Naive B cell (primary cell): Measurements from ENCODE around the gene XAGE3. TPM values are rescaled to one million over a fixed set of nuclear protein-coding genes. Genes with fewer than 3 reads are reported as not detected.
"Not testable (repeated sequence)": the region's sequence is repeated elsewhere in the genome, so short reads cannot be mapped to it uniquely, and the experiment has no call there.

Experiments
- ATAC-seq, 2 donors: fragments of 150-1000 bp; cut with Tn5 transposase; 2 replicates each; pipeline ENCODE4 v1.10.0; 2021; ENCODE audit warnings: low read depth in 2 of 2, mild to moderate bottlenecking in 2 of 2, moderate library complexity in 2 of 2
- DNase-seq: peaks from one replicate; pipeline ENCODE4 v3.0.0; 2022
- H3K27ac Mint-ChIP-seq, 6 donors: one replicate each; pipeline ENCODE4 v1.8.0; 2020 to 2022; ENCODE audit warnings: mild to moderate bottlenecking in 6 of 6, mixed read lengths in 6 of 6, moderate library complexity in 5 of 6, inconsistent platforms in 2 of 6
- H3K27me3 Mint-ChIP-seq, 3 donors: one replicate each; pipeline ENCODE4 v1.8.0; 2021 to 2022; ENCODE audit warnings: mixed read lengths in 3 of 3, mild to moderate bottlenecking in 1 of 3
- H3K36me3 Mint-ChIP-seq, 2 donors: one replicate each; pipeline ENCODE4 v1.8.0; 2020 to 2022; ENCODE audit warnings: mixed read lengths in 2 of 2, inconsistent platforms in 1 of 2, mild to moderate bottlenecking in 1 of 2
- H3K4me1 Mint-ChIP-seq, 3 donors: one replicate each; pipeline ENCODE4 v1.8.0; 2020 to 2022; ENCODE audit warnings: mixed read lengths in 3 of 3, inconsistent platforms in 1 of 3, mild to moderate bottlenecking in 1 of 3, moderate library complexity in 1 of 3
- H3K4me3 Mint-ChIP-seq, 8 donors: one replicate each; pipeline ENCODE4 v1.8.0; 2020 to 2022; ENCODE audit warnings: mild to moderate bottlenecking in 8 of 8, mixed read lengths in 8 of 8, moderate library complexity in 8 of 8, inconsistent platforms in 2 of 8
- H3K9me3 Mint-ChIP-seq, 7 donors: one replicate each; pipeline ENCODE4 v1.8.0; 2020 to 2022; ENCODE audit warnings: mixed read lengths in 7 of 7, mild to moderate bottlenecking in 5 of 7, inconsistent platforms in 2 of 7, moderate library complexity in 1 of 7
- polyA plus RNA-seq, 6 donors: library from polyadenylated mRNA; unstranded; fragments of 300-500 nt; fragmentation: Illumina TruSeq; gene quantifications; one replicate each; pipeline ENCODE4 v1.2.3, GENCODE V29; 2021; ENCODE audit warnings: low read depth in 6 of 6

Gene XAGE3
- not detected for polyA plus RNA-seq

GRCh38 chrX:52867610-52868348, at the start of gene XAGE3:
XAGE3 (minus strand) TSS chrX:52868083; CDS start chrX:52867133, 950 bp downstream.
- Mint-ChIP-seq H3K27ac (no peak within 1 kb of the TSS), H3K4me1 (no peaks in the 10 kb centered on the region), H3K9me3 (no peaks in the 10 kb centered on the region), H3K4me3 (no peak within 1 kb of the TSS), H3K27me3 (peaks cover 0 to 49% (median 7%) of the 10 kb centered on the region in 3 donors), H3K36me3 (no peaks in the 10 kb centered on the region)
- ATAC-seq (no peak), DNase-seq (no peak)

GRCh38 chrX:52914704-52915103, 46.8 kb upstream of the XAGE3 start:
- H3K27ac Mint-ChIP-seq, H3K36me3 Mint-ChIP-seq, H3K27me3 Mint-ChIP-seq, ATAC-seq, H3K9me3 Mint-ChIP-seq, DNase-seq, H3K4me3 Mint-ChIP-seq, H3K4me1 Mint-ChIP-seq: not testable (repeated sequence)

- H3K36me3 Mint-ChIP-seq, H3K27me3 Mint-ChIP-seq, ATAC-seq, H3K27ac Mint-ChIP-seq, H3K4me3 Mint-ChIP-seq, H3K9me3 Mint-ChIP-seq, DNase-seq, H3K4me1 Mint-ChIP-seq: not testable (repeated sequence)
Observed at GRCh38 chrX:52913681-52914080, 45.8 kb upstream of the XAGE3 start.

GRCh38 chrX:52909313-52909969, 41.6 kb upstream of the XAGE3 start:
- not testable (repeated sequence) for DNase-seq, H3K36me3 Mint-ChIP-seq, H3K4me1 Mint-ChIP-seq, H3K9me3 Mint-ChIP-seq, H3K27me3 Mint-ChIP-seq, ATAC-seq, H3K4me3 Mint-ChIP-seq, H3K27ac Mint-ChIP-seq

GRCh38 chrX:52907900-52908299, 40.0 kb upstream of the XAGE3 start:
- H3K4me1 Mint-ChIP-seq, H3K27ac Mint-ChIP-seq, H3K9me3 Mint-ChIP-seq, DNase-seq, H3K27me3 Mint-ChIP-seq, ATAC-seq, H3K36me3 Mint-ChIP-seq, H3K4me3 Mint-ChIP-seq: not testable (repeated sequence)

GRCh38 chrX:52907137-52907536, 39.3 kb upstream of the XAGE3 start:
- H3K27ac Mint-ChIP-seq, H3K4me1 Mint-ChIP-seq, H3K9me3 Mint-ChIP-seq, H3K36me3 Mint-ChIP-seq, ATAC-seq, H3K27me3 Mint-ChIP-seq, DNase-seq, H3K4me3 Mint-ChIP-seq: not testable (repeated sequence)

GRCh38 chrX:52906072-52906471, 38.2 kb upstream of the XAGE3 start:
- DNase-seq, H3K9me3 Mint-ChIP-seq, H3K4me1 Mint-ChIP-seq, ATAC-seq, H3K27ac Mint-ChIP-seq, H3K36me3 Mint-ChIP-seq, H3K27me3 Mint-ChIP-seq, H3K4me3 Mint-ChIP-seq: not testable (repeated sequence)

- H3K9me3 Mint-ChIP-seq = not testable (repeated sequence)
Observed at GRCh38 chrX:52905531-52905930, 37.6 kb upstream of the XAGE3 start.

GRCh38 chrX:52896855-52897709, 29.2 kb upstream of the XAGE3 start, which contains the start of gene FAM156B:
FAM156B (plus strand) TSS chrX:52897330; CDS start chrX:52907226, 9,896 bp downstream.
- not testable (repeated sequence) for H3K27ac Mint-ChIP-seq, DNase-seq, H3K4me3 Mint-ChIP-seq, H3K4me1 Mint-ChIP-seq, H3K9me3 Mint-ChIP-seq, H3K36me3 Mint-ChIP-seq, H3K27me3 Mint-ChIP-seq
- peak; percentile 87 for ATAC-seq

More at GRCh38 chrX:52905531-52905930, 37.6 kb upstream of the XAGE3 start:
- ATAC-seq, H3K4me3 Mint-ChIP-seq, DNase-seq, H3K4me1 Mint-ChIP-seq, H3K27me3 Mint-ChIP-seq, H3K36me3 Mint-ChIP-seq, H3K27ac Mint-ChIP-seq: not testable (repeated sequence)

- H3K4me1 Mint-ChIP-seq, H3K9me3 Mint-ChIP-seq, H3K27ac Mint-ChIP-seq, H3K27me3 Mint-ChIP-seq, H3K36me3 Mint-ChIP-seq, DNase-seq, H3K4me3 Mint-ChIP-seq: not testable (repeated sequence)
- peak; percentile 27 to 36 for ATAC-seq
Observed at GRCh38 chrX:52896438-52896837, 28.6 kb upstream of the XAGE3 start.

GRCh38 chrX:52888090-52888489, 20.2 kb upstream of the XAGE3 start:
- H3K4me3 Mint-ChIP-seq, H3K36me3 Mint-ChIP-seq, ATAC-seq, DNase-seq, H3K27me3 Mint-ChIP-seq, H3K9me3 Mint-ChIP-seq, H3K27ac Mint-ChIP-seq, H3K4me1 Mint-ChIP-seq: not testable (repeated sequence)

- H3K9me3 Mint-ChIP-seq, H3K27ac Mint-ChIP-seq, ATAC-seq, H3K36me3 Mint-ChIP-seq, DNase-seq, H3K4me1 Mint-ChIP-seq, H3K4me3 Mint-ChIP-seq, H3K27me3 Mint-ChIP-seq: not testable (repeated sequence)
Observed at GRCh38 chrX:52887459-52887858, 19.6 kb upstream of the XAGE3 start.

GRCh38 chrX:52876386-52876785, 8.5 kb upstream of the XAGE3 start:
- H3K27me3 Mint-ChIP-seq = peaks cover 0 to 56% (median 8%) of the 10 kb centered on the region in 3 donors
- not testable (repeated sequence) for DNase-seq, H3K4me1 Mint-ChIP-seq, H3K4me3 Mint-ChIP-seq, ATAC-seq, H3K27ac Mint-ChIP-seq, H3K36me3 Mint-ChIP-seq, H3K9me3 Mint-ChIP-seq
